IMR-90 (cell line): Measurements from ENCODE around the gene KCNIP1. TPM values are rescaled to one million over a fixed set of nuclear protein-coding genes. Genes with fewer than 3 reads are reported as not detected.

Experiments used
- ATAC-seq: fragments of 200-7000 bp; cut with Tn5 transposase; 2 replicates; pipeline ENCODE4 v1.9.1; 2020; ENCODE audit warnings: low read depth, mild to moderate bottlenecking, moderate library complexity
- BruUV-seq: library from RNA; stranded (reverse); fragments of 400-500 nt; replicated peaks from 2 replicates; lab custom pipeline; 2021; lab: Mats Ljungman, UMichigan
- CTCF ChIA-PET: fragments of 300-600 bp; formaldehyde crosslinking; extraction: SDS; loops from one replicate; lab custom pipeline; 2021; ENCODE audit warnings: antibody characterized with exemption; lab: Yijun Ruan, JAX
- POLR2A ChIA-PET: fragments of 300-600 bp; sonication (Branson Sonifier 250); formaldehyde crosslinking; loops from one replicate; lab custom pipeline; 2022; ENCODE audit warnings: antibody characterized with exemption; ENCODE audit not compliant: unreplicated experiment; lab: Charles Lee
- DNase-seq: peaks from one replicate; pipeline ENCODE4 v3.0.0; 2013
- H2AFZ ChIP-seq: replicated peaks from 2 replicates; pipeline ENCODE3; 2013; ENCODE audit warnings: low read length, mild to moderate bottlenecking; ENCODE audit not compliant: poor library complexity
- H2AK5ac ChIP-seq: 2 replicates; pipeline ENCODE4 v1.6.1; 2013; ENCODE audit warnings: low read depth, low read length, inconsistent platforms
- H2AK9ac ChIP-seq: replicated peaks from 2 replicates; pipeline ENCODE3; 2013; ENCODE audit warnings: mild to moderate bottlenecking, low read depth, low read length, moderate library complexity; ENCODE audit not compliant: poor library complexity
- H2BK120ac ChIP-seq: 2 replicates; pipeline ENCODE4 v1.6.1; 2013; ENCODE audit warnings: low read depth, low read length, inconsistent platforms
- H2BK15ac ChIP-seq: 3 replicates; pipeline ENCODE4 v1.6.1; 2013; ENCODE audit warnings: low read depth, low read length, inconsistent platforms
- H2BK20ac ChIP-seq: 2 replicates; pipeline ENCODE4 v1.6.1; 2013; ENCODE audit warnings: low read depth, mild to moderate bottlenecking, inconsistent platforms, low read length, moderate library complexity
- H2BK5ac ChIP-seq: 2 replicates; pipeline ENCODE4 v1.6.1; 2013; ENCODE audit warnings: mild to moderate bottlenecking, low read depth, low read length, inconsistent platforms; ENCODE audit not compliant: poor library complexity, severe bottlenecking
- H3K14ac ChIP-seq: replicated peaks from 2 replicates; pipeline ENCODE4 v1.6.1; 2013; ENCODE audit warnings: low read depth, low read length, inconsistent platforms
- H3K18ac ChIP-seq: 2 replicates; pipeline ENCODE4 v1.6.1; 2013; ENCODE audit warnings: low read depth, low read length, control low read depth
- H3K23ac ChIP-seq: 2 replicates; pipeline ENCODE4 v1.6.1; 2013; ENCODE audit warnings: low read depth, low read length, inconsistent platforms
- H3K27ac ChIP-seq: 2 replicates; pipeline ENCODE4 v1.5.1; 2013; ENCODE audit warnings: mild to moderate bottlenecking, control low read depth, low read length; ENCODE audit not compliant: insufficient read depth
- H3K27me3 ChIP-seq: 2 replicates; pipeline ENCODE4 v1.6.1; 2013; ENCODE audit warnings: low read length; ENCODE audit not compliant: control insufficient read depth, insufficient read depth
- H3K36me3 ChIP-seq: 2 replicates; pipeline ENCODE4 v1.6.1; 2013; ENCODE audit warnings: low read length, mixed read lengths; ENCODE audit not compliant: control insufficient read depth, insufficient read depth
- H3K4ac ChIP-seq: 2 replicates; pipeline ENCODE4 v1.6.1; 2013; ENCODE audit warnings: low read depth, low read length, inconsistent platforms
- H3K4me1 ChIP-seq: 2 replicates; pipeline ENCODE4 v1.6.1; 2013; ENCODE audit warnings: low read length, mixed read lengths; ENCODE audit not compliant: control insufficient read depth, insufficient read depth
- H3K4me2 ChIP-seq: 2 replicates; pipeline ENCODE4 v1.6.1; 2013; ENCODE audit warnings: low read depth, mild to moderate bottlenecking, control low read depth, low read length, moderate library complexity
- H3K4me3 ChIP-seq: 2 replicates; pipeline ENCODE4 v1.5.1; 2013; ENCODE audit warnings: low read depth, mild to moderate bottlenecking, control low read depth, low read length, moderate library complexity; ENCODE audit not compliant: insufficient read depth
- H3K56ac ChIP-seq: 2 replicates; pipeline ENCODE4 v1.6.1; 2013; ENCODE audit warnings: low read length, inconsistent platforms; ENCODE audit not compliant: insufficient read depth; ENCODE audit errors: extremely low read depth
- H3K79me1 ChIP-seq, 2 experiments: 2 replicates each; pipeline ENCODE4 v1.6.1; 2013; ENCODE audit warnings: low read length in 2 of 2, inconsistent platforms in 1 of 2, low read depth in 1 of 2
- H3K9ac ChIP-seq: 2 replicates; pipeline ENCODE4 v1.6.1; 2013; ENCODE audit warnings: low read depth, low read length, control low read depth
- H3K9me1 ChIP-seq: 2 replicates; pipeline ENCODE4 v1.6.1; 2013; ENCODE audit warnings: low read length, inconsistent platforms; ENCODE audit not compliant: insufficient read depth
- H3K9me3 ChIP-seq: 2 replicates; pipeline ENCODE4 v1.6.1; 2013; ENCODE audit warnings: low read length; ENCODE audit not compliant: control insufficient read depth, insufficient read depth
- H4K20me1 ChIP-seq: 2 replicates; pipeline ENCODE4 v1.6.1; 2013; ENCODE audit warnings: low read length, inconsistent platforms; ENCODE audit not compliant: insufficient read depth
- H4K5ac ChIP-seq: 2 replicates; pipeline ENCODE4 v1.6.1; 2013; ENCODE audit warnings: mild to moderate bottlenecking, low read depth, low read length, control low read depth
- H4K8ac ChIP-seq, 2 experiments: 2 replicates each; pipeline ENCODE4 v1.6.1; 2013; ENCODE audit warnings: low read depth in 2 of 2, low read length in 2 of 2, control low read depth in 1 of 2, inconsistent platforms in 1 of 2
- H4K91ac ChIP-seq: 2 replicates; pipeline ENCODE4 v1.6.1; 2013; ENCODE audit warnings: low read depth, low read length, inconsistent platforms; ENCODE audit not compliant: insufficient read depth
- BHLHE40 ChIP-seq: fragments of 150-350 bp; IDR thresholded peaks from 2 replicates; pipeline ENCODE4 v1.6.1; 2016; ENCODE audit warnings: mild to moderate bottlenecking, low read depth, low read length
- CEBPB ChIP-seq: IDR thresholded peaks from 2 replicates; pipeline ENCODE4 v1.6.1; 2012; ENCODE audit warnings: low read depth, low read length, improper control_type of control experiment
- CHD1 ChIP-seq: IDR thresholded peaks from 2 replicates; pipeline ENCODE4 v1.6.1; 2012; ENCODE audit warnings: low read depth, low read length, improper control_type of control experiment
- ELK1 ChIP-seq: fragments of 150-350 bp; IDR thresholded peaks from 2 replicates; pipeline ENCODE4 v1.6.1; 2016; ENCODE audit warnings: low read depth, mild to moderate bottlenecking, low read length, moderate library complexity, borderline replicate concordance
- FOS ChIP-seq: fragments of 150-350 bp; IDR thresholded peaks from 2 replicates; pipeline ENCODE4 v1.6.1; 2016; ENCODE audit warnings: low read depth, low read length
- MAFK ChIP-seq: IDR thresholded peaks from 2 replicates; pipeline ENCODE4 v1.6.1; 2012; ENCODE audit warnings: low read depth, low read length, improper control_type of control experiment
- MAZ ChIP-seq: IDR thresholded peaks from 2 replicates; pipeline ENCODE4 v1.6.1; 2012; ENCODE audit warnings: low read depth, mild to moderate bottlenecking, low read length, improper control_type of control experiment, moderate library complexity, borderline replicate concordance
- MXI1 ChIP-seq: IDR thresholded peaks from 2 replicates; pipeline ENCODE4 v1.6.1; 2012; ENCODE audit warnings: low read depth, mild to moderate bottlenecking, low read length, moderate library complexity, borderline replicate concordance
- NFE2L2 ChIP-seq: fragments of 150-350 bp; IDR thresholded peaks from 2 replicates; pipeline ENCODE4 v1.6.1; 2016; ENCODE audit warnings: low read depth, mild to moderate bottlenecking, low read length
- POLR2A ChIP-seq: IDR thresholded peaks from 2 replicates; pipeline ENCODE4 v1.6.1; 2012; ENCODE audit warnings: mild to moderate bottlenecking, low read depth, low read length
- RAD21 ChIP-seq: IDR thresholded peaks from 2 replicates; pipeline ENCODE4 v1.6.1; 2012; ENCODE audit warnings: low read length, improper control_type of control experiment
- RCOR1 ChIP-seq: IDR thresholded peaks from 2 replicates; pipeline ENCODE4 v1.6.1; 2012; ENCODE audit warnings: mild to moderate bottlenecking, low read length, improper control_type of control experiment; ENCODE audit not compliant: insufficient replicate concordance
- RFX5 ChIP-seq: IDR thresholded peaks from 2 replicates; pipeline ENCODE4 v1.8.0; 2012; ENCODE audit warnings: low read depth, mild to moderate bottlenecking, low read length, moderate library complexity
- SMC3 ChIP-seq: fragments of 150-350 bp; IDR thresholded peaks from 2 replicates; pipeline ENCODE4 v1.6.1; 2016; ENCODE audit warnings: low read depth, mild to moderate bottlenecking, antibody characterized with exemption, low read length, moderate library complexity
- WGBS, 2 experiments: methylation state at CpG; one replicate each; pipeline versions ENCODE4 v1.1.5 to v1.1.7; 2013; ENCODE audit warnings: missing lambda C conversion rate in 2 of 2; ENCODE audit not compliant: insufficient read length in 1 of 2; ENCODE audit errors: extremely low coverage in 2 of 2; 5-methylcytosine and 5-hydroxymethylcytosine counted together
- dilution Hi-C: fragments of 300-500 bp; cut with HindIII; formaldehyde crosslinking; loops from one replicate; pipeline ENCODE4 v1.14.3; 2018; ENCODE audit warnings: low sequenced_read_pairs; ENCODE audit not compliant: unreplicated experiment
- in situ Hi-C: fragments of 300-500 bp; cut with MboI; formaldehyde crosslinking; loops from 3 replicates; pipeline ENCODE4 v1.14.3; 2019; ENCODE audit warnings: low sequenced_read_pairs, inconsistent platforms, mixed read lengths
- intact Hi-C: fragments of 100-400 bp; cut with micrococcal nuclease; formaldehyde crosslinking; loops from 2 replicates; pipeline ENCODE4 v1.10.0; 2022
- polyA plus RNA-seq, 3 experiments: library from polyadenylated mRNA; depleted of rRNA; stranded (reverse); fragments of >200 nt; gene quantifications; 2 replicates each; pipeline ENCODE4 v1.2.3, GENCODE V29; 2012; ENCODE audit warnings: low replicate concordance in 1 of 3
- total RNA-seq: library from RNA; depleted of rRNA; stranded (reverse); fragments of >200 nt; gene quantifications from 2 replicates; pipeline ENCODE4 v1.2.3, GENCODE V29; 2012
- TF ChIP-seq, protein P1 (sequence below): conservative IDR thresholded peaks from 2 replicates; pipeline ENCODE4 v1.5.1; 2012; ENCODE audit warnings: mild to moderate bottlenecking, low read depth, low read length, improper control_type of control experiment
- TF ChIP-seq, protein P2 (sequence below): fragments of 150-350 bp; IDR thresholded peaks from 2 replicates; pipeline ENCODE4 v1.6.1; 2017; ENCODE audit warnings: mild to moderate bottlenecking, antibody characterized with exemption, low read length, low read depth

KCNIP1 gene
- total and polyA plus RNA-seq, 2 of the 4 experiments (the other 2 are of a cell fraction), result not detected

- H2BK5ac ChIP-seq, result no peak overlapping the region
- no peak overlapping the region for H2BK15ac ChIP-seq
- H3K36me3 ChIP-seq, result no peaks in the 10 kb centered on the region
- H3K23ac ChIP-seq, result no peak overlapping the region
- TF ChIP-seq BHLHE40, result no peak
- TF ChIP-seq CEBPB, result no peak
- TF ChIP-seq MAZ, result no peak
- no peak for TF ChIP-seq MXI1
- TF ChIP-seq FOS, result no peak
- TF ChIP-seq RCOR1, result no peak
- TF ChIP-seq, protein P1, sequence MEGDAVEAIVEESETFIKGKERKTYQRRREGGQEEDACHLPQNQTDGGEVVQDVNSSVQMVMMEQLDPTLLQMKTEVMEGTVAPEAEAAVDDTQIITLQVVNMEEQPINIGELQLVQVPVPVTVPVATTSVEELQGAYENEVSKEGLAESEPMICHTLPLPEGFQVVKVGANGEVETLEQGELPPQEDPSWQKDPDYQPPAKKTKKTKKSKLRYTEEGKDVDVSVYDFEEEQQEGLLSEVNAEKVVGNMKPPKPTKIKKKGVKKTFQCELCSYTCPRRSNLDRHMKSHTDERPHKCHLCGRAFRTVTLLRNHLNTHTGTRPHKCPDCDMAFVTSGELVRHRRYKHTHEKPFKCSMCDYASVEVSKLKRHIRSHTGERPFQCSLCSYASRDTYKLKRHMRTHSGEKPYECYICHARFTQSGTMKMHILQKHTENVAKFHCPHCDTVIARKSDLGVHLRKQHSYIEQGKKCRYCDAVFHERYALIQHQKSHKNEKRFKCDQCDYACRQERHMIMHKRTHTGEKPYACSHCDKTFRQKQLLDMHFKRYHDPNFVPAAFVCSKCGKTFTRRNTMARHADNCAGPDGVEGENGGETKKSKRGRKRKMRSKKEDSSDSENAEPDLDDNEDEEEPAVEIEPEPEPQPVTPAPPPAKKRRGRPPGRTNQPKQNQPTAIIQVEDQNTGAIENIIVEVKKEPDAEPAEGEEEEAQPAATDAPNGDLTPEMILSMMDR, result no peak
- TF ChIP-seq POLR2A, result no peak
- TF ChIP-seq NFE2L2, result no peak
- no peak for TF ChIP-seq RFX5
- no peak for TF ChIP-seq SMC3
- no peak for TF ChIP-seq RAD21
- no peak for TF ChIP-seq MAFK
- TF ChIP-seq CHD1, result no peak
- TF ChIP-seq, protein P2, sequence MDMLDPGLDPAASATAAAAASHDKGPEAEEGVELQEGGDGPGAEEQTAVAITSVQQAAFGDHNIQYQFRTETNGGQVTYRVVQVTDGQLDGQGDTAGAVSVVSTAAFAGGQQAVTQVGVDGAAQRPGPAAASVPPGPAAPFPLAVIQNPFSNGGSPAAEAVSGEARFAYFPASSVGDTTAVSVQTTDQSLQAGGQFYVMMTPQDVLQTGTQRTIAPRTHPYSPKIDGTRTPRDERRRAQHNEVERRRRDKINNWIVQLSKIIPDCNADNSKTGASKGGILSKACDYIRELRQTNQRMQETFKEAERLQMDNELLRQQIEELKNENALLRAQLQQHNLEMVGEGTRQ, result no peak
- TF ChIP-seq ELK1, result no peak
- no peak overlapping the region for H3K4ac ChIP-seq
- no peak overlapping the region for H3K27ac ChIP-seq
- dilution Hi-C loops (no loop called here), intact Hi-C loops (no loop called here), in situ Hi-C loops (no loop called here)
- H3K9ac ChIP-seq, result no peak overlapping the region
- H3K9me1 ChIP-seq, result no peaks in the 10 kb centered on the region
- H3K4me3 ChIP-seq, result no peak overlapping the region
- BruUV-seq, result no TSS peak
- no peak overlapping the region for H2AK5ac ChIP-seq
- no peak overlapping the region for H2BK120ac ChIP-seq
- H3K9me3 ChIP-seq, result no peaks in the 10 kb centered on the region
- H4K5ac ChIP-seq, result no peak overlapping the region
- H3K27me3 ChIP-seq, result no peaks in the 10 kb centered on the region; the same call in 1 of the 2 replicates
- WGBS, 2 experiments, result 75% methylated on average over 2 of the region's 2 CpGs; no CpG with 5 or more reads in 1 of the 2 experiments
- H3K4me1 ChIP-seq, result no peaks in the 10 kb centered on the region
- no peaks in the 10 kb centered on the region for H4K20me1 ChIP-seq
- no peak overlapping the region for H4K91ac ChIP-seq
- no peak overlapping the region for H4K8ac ChIP-seq
- no peak overlapping the region for H3K4me2 ChIP-seq
- CTCF ChIA-PET, result no interaction called here
- H3K18ac ChIP-seq, result no peak overlapping the region
- POLR2A ChIA-PET, result no interaction called here
- no peak overlapping the region for H2BK20ac ChIP-seq
- H3K56ac ChIP-seq, result no peak overlapping the region
- no peak overlapping the region for H2AK9ac ChIP-seq
- H2AFZ ChIP-seq, result no peak overlapping the region
- H3K79me1 ChIP-seq, result no peaks in the 10 kb centered on the region
- ATAC-seq (no peak), DNase-seq (no peak)
- no peak overlapping the region for H3K14ac ChIP-seq
Measured at GRCh38 chr5:170517411-170517810, 13.6 kb downstream of the KCNIP1 start.
